Stomach (tissue), 9 donors: ENCODE data around the gene CEP70. TPM values are rescaled to one million over a fixed set of nuclear protein-coding genes. Genes with fewer than 3 reads are reported as not detected.
A peak's percentile ranks its signal among the peaks of the same experiment; 100 is the strongest.

ENCODE experiments used
- DNase-seq, 2 donors: peaks; one replicate each; pipeline versions ENCODE4 v3.0.0 to v3.0.0-alpha.2; 2013 to 2019
- H3K27ac ChIP-seq, 5 donors: fragments of 200-600 bp in 4 of 5; sonication (generic) in 4 of 5; one replicate each; pipeline ENCODE4 v1.5.1; 2013 to 2019; ENCODE audit warnings: mild to moderate bottlenecking in 1 of 5, moderate library complexity in 1 of 5
- H3K27me3 ChIP-seq, 3 donors: fragments of 200-600 bp; sonication (generic); one replicate each; pipeline ENCODE4 v1.5.1; 2017 to 2019; ENCODE audit warnings: mixed run types in 1 of 3
- H3K36me3 ChIP-seq, 4 donors: fragments of 200-600 bp; sonication (generic); 1 replicate in 3 of 4; 2 replicates in 1 of 4; pipeline ENCODE4 v1.5.1; 2016 to 2019
- H3K4me1 ChIP-seq, 4 donors: fragments of 200-600 bp; sonication (generic); one replicate each; pipeline ENCODE4 v1.5.1; 2016 to 2019
- H3K4me3 ChIP-seq, 4 donors: fragments of 200-600 bp; sonication (generic) in 3 of 4; one replicate each; pipeline ENCODE4 v1.5.1; 2016 to 2019; ENCODE audit warnings: mild to moderate bottlenecking in 1 of 4
- H3K9me3 ChIP-seq, 4 donors: fragments of 200-600 bp; sonication (generic); one replicate each; pipeline ENCODE4 v1.5.1; 2016 to 2019
- EP300 ChIP-seq: sonication (generic); formaldehyde crosslinking; IDR thresholded peaks from one replicate; pipeline ENCODE4 v1.6.1; 2017; ENCODE audit warnings: antibody characterized with exemption
- POLR2A ChIP-seq, 4 donors: fragments of 450-650 bp; IDR thresholded peaks; one replicate each; pipeline ENCODE4 v1.6.1; 2016; ENCODE audit warnings: antibody characterized with exemption in 4 of 4, control low read depth in 2 of 4, mild to moderate bottlenecking in 1 of 4, moderate library complexity in 1 of 4
- POLR2AphosphoS5 ChIP-seq, 3 donors: sonication (generic); formaldehyde crosslinking; IDR thresholded peaks; one replicate each; pipeline ENCODE4 v1.6.1; 2016; ENCODE audit warnings: antibody characterized with exemption in 3 of 3
- WGBS, 5 donors: extraction: QIAGEN DNeasy Blood & Tissue Kit in 3 of 5; methylation state at CpG; one replicate each; pipeline versions ENCODE4 v1.1.5 to v1.1.7; 2013 to 2018; 5-methylcytosine and 5-hydroxymethylcytosine counted together
- intact Hi-C: fragments of 100-400 bp; cut with DNase I; formaldehyde crosslinking; loops from one replicate; pipeline ENCODE4 v1.15.1; 2023; ENCODE audit warnings: low total_unique reads
- polyA plus RNA-seq, 3 donors: library from polyadenylated mRNA; stranded (reverse); fragments of 200-250 nt; gene quantifications; one replicate each; pipeline ENCODE4 v1.2.3, GENCODE V29; 2013
- total RNA-seq, 5 donors: library from RNA; depleted of rRNA; stranded (reverse); fragments of >200 nt; gene quantifications; one replicate each; pipeline versions ENCODE4 v1.1.0 to v1.2.3, GENCODE V29; 2014 to 2016
- TF ChIP-seq, protein P1 (sequence below), 7 experiments: fragments of 450-650 bp in 4 of 7; fragments of 200-600 bp in 3 of 7; sonication (generic) in 3 of 7; IDR thresholded peaks; one replicate each; pipeline ENCODE4 v1.5.1; 2016 to 2019; ENCODE audit warnings: antibody characterized with exemption in 7 of 7, control low read depth in 2 of 7, mild to moderate bottlenecking in 1 of 7
- donor health status: healthy with polysubstance abuse.
- donor health status: Bipolar disorder and iron deficiency.
- donor health status: healthy.

CEP70 gene
- total and polyA plus RNA-seq, 8 donors = 10.5 to 58.3 (median 17.2) TPM

DNA sequence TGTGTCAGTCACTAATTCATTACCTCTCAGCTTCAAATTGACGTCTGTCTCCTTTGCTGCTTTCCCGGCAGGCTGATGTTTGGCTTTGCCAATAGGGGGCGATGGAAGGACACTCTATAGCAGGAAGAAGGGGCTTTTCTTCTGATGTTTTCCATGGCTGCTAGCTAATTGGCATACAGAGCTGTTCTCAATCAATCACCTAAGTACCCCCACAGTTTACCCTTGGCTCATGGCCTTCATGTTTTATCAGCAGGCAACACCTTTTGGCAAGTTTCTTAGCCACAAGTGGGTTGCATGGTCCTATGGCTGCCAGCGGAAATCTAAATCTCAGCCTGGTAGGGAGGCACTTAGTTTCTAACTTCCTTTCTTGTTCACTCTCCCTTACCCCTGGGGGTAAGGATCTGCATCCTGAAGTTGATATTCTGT lies 114.6 kb downstream of the CEP70 start:
- Histone ChIP-seq H3K9me3 (peaks cover 0 to 2% (median under 1%) of the 10 kb centered on the region in 4 donors), H3K27ac (no peak overlapping the region), H3K4me1 (no peaks in the 10 kb centered on the region), H3K27me3 (no peaks in the 10 kb centered on the region), H3K36me3 (no peaks in the 10 kb centered on the region), H3K4me3 (no peak overlapping the region)
- intact Hi-C loops = no loop called here
- TF ChIP-seq POLR2A (IDR thresholded peaks at IDR 0.05) (no peak), POLR2AphosphoS5 (IDR thresholded peaks at IDR 0.05) (no peak)
- TF ChIP-seq, protein P1, sequence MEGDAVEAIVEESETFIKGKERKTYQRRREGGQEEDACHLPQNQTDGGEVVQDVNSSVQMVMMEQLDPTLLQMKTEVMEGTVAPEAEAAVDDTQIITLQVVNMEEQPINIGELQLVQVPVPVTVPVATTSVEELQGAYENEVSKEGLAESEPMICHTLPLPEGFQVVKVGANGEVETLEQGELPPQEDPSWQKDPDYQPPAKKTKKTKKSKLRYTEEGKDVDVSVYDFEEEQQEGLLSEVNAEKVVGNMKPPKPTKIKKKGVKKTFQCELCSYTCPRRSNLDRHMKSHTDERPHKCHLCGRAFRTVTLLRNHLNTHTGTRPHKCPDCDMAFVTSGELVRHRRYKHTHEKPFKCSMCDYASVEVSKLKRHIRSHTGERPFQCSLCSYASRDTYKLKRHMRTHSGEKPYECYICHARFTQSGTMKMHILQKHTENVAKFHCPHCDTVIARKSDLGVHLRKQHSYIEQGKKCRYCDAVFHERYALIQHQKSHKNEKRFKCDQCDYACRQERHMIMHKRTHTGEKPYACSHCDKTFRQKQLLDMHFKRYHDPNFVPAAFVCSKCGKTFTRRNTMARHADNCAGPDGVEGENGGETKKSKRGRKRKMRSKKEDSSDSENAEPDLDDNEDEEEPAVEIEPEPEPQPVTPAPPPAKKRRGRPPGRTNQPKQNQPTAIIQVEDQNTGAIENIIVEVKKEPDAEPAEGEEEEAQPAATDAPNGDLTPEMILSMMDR (IDR thresholded peaks at IDR 0.05) = peak in 4 of 7 experiments; percentile 29 to 41 (median 33)
- 18 to 46% (median 29%) methylated on average over 4 of the region's 4 CpGs for WGBS, 5 donors
- peak in 1 of 2 donors; percentile 67 for DNase-seq

DNA sequence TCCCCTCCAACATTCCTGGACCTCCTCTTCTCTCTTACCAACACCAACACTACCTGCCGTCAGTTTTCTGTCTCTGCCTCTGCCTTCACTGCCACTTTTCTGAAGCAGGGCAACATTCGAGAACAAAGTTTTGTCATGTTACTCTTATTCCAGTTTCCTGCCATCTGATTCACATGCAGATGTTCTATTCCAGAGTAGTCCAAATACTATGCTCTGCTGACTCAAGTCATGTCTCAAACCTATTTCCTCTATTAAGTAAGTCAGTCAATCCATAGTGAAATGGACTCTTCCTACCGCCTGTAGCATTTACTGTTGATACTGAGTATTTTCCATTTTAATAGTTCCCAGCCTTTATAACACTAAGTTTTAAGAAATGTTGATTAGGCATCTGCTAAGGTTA lies 116.3 kb downstream of the CEP70 start:
- H3K4me3 ChIP-seq = no peak overlapping the region
- H3K36me3 ChIP-seq = no peaks in the 10 kb centered on the region
- no peak for TF ChIP-seq POLR2A (IDR thresholded peaks at IDR 0.05)
- TF ChIP-seq, protein P1 (IDR thresholded peaks at IDR 0.05) = no peak
- TF ChIP-seq EP300 = no peak
- no peak for TF ChIP-seq POLR2AphosphoS5 (IDR thresholded peaks at IDR 0.05)
- no peaks in the 10 kb centered on the region for H3K27me3 ChIP-seq
- WGBS, 5 donors = 91 to 96% (median 94%) methylated on average over 3 of the region's 3 CpGs
- no peak overlapping the region for H3K27ac ChIP-seq
- no peaks in the 10 kb centered on the region for H3K4me1 ChIP-seq
- no peaks in the 10 kb centered on the region for H3K9me3 ChIP-seq
- DNase-seq = no peak
- intact Hi-C loops = no loop called here

DNA sequence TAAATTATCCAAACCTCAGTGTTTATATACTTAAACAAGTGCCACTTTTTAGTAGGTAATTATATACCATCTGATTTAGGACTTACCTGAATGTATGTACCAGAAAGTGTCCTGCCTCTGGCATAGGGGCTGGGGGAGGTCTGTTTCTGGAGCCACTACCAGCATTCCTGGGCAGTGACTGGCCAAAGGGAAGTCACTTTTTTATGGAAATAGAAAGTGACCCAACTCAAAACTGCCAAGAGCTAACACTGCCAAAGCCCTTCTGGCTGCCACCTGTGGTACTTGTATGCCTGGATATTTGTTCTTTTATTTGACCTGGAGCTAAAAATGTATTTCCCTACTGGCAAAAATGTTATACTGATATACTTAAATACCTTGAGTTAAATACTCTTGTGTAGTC lies 116.9 kb downstream of the CEP70 start:
- intact Hi-C loops = no loop called here
- Histone ChIP-seq H3K4me1 (no peaks in the 10 kb centered on the region), H3K9me3 (no peaks in the 10 kb centered on the region), H3K27me3 (no peaks in the 10 kb centered on the region), H3K4me3 (no peak overlapping the region), H3K27ac (no peak overlapping the region), H3K36me3 (no peaks in the 10 kb centered on the region)
- TF ChIP-seq, protein P1 (IDR thresholded peaks at IDR 0.05) = no peak
- TF ChIP-seq EP300 (no peak), POLR2A (IDR thresholded peaks at IDR 0.05) (no peak), POLR2AphosphoS5 (IDR thresholded peaks at IDR 0.05) (no peak)
- no peak for DNase-seq

DNA sequence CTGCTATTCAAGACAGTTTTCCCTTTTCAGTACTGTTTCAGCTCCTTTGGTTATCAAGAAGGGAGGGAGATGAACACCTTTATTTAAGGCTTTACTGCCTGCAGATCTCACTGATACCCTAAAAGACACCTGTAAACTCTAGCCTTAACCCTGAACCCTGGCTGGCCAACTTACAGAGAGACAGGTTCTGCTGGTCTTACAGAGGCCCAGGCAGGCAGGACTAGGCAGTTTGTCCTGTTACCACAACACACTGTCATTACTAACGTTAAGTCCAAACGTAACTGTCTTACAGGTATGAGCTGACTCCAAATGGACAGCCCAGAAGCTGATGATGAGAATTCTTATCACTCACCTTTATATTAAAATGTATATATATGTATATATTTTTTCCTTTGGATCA lies 117.5 kb downstream of the CEP70 start:
- no peaks in the 10 kb centered on the region for H3K27me3 ChIP-seq
- TF ChIP-seq EP300 (no peak), POLR2AphosphoS5 (IDR thresholded peaks at IDR 0.05) (no peak), POLR2A (IDR thresholded peaks at IDR 0.05) (no peak)
- TF ChIP-seq, protein P1 (IDR thresholded peaks at IDR 0.05) = no peak
- no peak overlapping the region for H3K27ac ChIP-seq
- 72 to 88% (median 80%) methylated on average over 2 of the region's 2 CpGs for WGBS, 5 donors
- intact Hi-C loops = no loop called here
- no peaks in the 10 kb centered on the region for H3K4me1 ChIP-seq
- no peaks in the 10 kb centered on the region for H3K36me3 ChIP-seq
- H3K4me3 ChIP-seq = no peak overlapping the region
- DNase-seq = no peak
- no peaks in the 10 kb centered on the region for H3K9me3 ChIP-seq
